ENCODE results near the gene SOHLH1.

The SOHLH1 gene

DNA sequence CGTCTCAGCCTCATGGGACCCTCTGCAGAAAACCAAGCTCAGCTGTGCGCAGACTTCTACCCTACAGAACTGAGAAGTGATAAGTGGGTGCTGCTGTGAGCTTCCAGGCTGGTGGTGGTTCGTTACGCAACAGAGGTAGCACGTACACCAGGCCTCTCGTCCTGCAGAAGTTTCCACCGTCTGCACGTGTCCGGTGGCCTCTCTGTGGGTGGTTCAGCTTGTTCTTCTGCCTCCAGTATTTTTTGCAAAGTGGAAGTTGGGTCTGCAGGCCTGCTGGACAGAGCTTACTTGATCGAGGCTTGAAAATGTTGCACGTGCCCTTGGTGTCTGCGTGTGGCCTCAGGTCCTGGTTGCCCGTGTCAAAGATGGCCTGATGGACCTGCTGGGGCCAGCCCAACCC is 30.2 kb upstream of the SOHLH1 start:
- no peak for DNase-seq

DNA sequence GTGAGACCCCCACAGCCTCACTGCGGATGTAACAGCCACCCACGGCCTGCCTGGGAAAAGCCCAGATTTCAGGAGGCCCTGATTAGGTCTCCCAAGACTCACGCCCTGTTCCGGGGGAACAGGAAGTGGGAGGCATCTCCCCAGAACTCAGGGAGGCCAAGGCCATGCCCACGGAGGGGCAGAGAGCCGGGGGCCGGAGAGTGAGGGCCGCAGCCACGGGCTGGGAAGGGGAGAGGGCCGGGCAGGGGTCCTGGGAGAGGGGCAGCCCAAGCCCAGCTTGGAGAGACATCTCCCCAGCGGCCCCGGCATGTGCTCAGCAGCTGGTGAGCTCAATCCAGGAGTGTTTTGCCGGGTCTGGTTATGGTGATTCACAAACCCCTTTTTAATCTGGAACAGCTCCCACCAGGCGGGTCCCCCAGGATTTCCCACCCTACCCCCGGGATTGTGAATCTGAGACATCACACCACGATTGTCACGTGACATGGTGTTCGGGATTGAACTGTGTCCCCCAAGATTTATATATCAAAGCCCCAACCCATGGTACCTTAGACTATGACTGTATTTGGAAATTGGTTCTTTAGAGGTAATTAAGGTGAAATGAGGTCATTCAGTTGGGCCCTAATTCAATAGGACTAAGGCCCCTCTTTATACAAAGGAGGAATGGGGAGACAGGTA is 29.3 kb upstream of the SOHLH1 start:
- DNase-seq = no peak

DNA sequence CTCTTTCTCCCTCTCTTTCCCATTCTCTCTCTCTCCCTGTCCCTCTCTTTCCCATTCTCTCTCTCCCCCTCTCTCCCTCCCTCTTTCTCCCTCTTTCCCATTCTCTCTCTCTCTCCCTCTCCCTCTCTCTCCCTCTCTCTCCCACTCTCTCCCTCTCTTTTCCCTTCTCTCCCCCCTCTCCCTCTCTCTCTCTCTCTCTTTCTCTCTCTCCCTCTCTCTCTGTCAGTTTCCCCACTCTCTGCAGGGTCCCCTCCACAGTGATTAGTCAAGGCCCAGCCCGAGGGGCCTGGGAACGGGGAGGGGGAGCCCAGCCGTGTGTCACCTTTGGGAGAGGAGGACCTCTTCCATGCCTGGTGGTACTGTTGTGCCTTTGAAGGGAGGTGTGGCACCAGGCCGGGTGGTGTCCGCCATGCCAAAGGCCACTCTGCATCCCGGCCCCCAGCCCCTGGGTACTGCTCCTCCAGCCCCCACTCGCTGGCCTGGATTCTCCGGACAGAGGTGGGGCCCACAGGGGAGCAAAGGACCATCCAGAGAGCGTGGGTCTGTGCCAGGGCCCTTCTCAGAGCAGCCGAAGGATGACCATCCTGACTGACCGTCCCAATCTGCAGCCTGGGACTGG is 28.1 kb upstream of the SOHLH1 start:
- DNase-seq = no peak

DNA sequence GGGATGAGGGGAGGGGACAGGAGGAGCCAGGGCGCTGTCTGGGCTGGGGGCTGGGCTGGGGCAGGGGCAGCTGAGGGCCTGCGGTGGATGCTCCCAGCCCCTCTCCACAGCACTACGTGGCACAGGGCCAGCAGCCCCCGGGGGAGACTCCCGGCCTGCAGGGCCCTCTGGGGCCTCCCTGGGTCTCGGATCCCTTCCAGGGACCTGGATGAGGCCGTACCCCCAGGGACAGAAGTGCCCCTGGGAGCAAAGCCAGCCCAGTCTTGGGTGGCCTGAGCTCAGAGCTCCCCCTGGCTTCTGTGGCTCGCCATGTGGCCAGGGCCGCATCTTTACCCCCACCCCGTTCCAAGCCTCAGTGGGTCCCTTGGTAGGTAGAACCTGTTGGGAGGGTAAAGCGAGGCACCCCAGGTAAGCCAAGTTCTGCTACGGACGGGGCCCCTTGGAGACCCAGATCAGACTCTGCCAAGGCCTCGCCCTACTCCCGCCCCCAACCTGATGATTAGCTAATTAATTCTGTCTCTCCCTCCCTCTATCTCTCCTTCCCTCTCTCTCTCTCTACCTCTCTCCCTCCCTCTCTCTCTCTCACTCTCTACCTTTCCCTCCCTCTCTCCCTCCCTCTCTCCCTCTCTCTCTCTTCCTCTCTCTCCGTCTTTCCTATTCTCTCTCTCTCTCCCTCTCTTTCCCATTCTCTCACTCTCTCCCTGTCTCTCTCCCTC is 27.0 kb upstream of the SOHLH1 start:
- no peak for DNase-seq

DNA sequence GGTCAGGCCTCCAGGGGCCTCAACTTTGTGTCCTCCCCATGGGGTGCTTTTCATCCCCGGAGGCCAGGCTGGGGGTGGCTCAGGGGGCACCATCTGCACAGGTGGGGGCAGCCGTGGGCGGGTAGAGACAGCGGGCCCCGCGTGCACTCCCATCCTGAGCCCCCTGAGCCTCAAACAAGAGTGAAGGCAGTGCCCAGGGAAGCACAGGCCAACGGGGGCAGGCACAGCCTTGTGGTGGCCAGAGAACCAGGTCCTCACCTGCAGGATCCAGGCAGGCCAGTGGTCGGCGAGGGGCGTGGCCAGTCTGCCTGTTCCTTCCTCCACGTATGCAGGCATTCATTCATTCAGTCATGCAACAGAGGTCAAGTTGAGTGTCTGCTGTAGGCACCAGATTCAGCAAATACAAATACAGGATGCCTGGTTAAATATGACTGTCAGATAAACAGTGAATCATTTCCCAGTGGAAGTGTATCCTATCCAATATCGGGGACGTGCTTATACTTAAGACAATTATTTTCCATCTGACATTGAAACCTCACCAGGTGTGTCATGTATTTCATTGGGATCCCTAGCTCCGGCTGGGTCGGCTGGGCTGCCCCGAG is 25.0 kb upstream of the SOHLH1 start:
- no peak for DNase-seq

DNA sequence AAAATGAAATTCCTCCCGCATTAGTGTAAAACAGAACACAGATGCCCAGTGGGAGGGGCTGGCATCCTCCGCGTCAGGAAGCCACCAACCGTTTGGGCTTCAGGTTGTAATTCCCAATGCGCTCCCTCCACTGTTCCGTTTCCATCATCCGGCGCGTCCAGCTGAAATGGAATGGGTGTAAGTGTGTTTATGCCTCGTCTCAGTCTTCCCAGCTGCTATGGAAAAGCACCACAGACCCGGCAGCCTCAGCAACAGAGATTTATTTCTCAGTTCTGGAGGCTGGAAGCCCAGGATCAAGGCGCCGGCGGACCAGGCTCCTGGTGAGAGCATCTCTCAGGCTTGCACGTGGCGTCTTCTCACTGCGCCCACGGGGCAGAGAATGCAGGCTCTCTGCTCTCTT is 23.1 kb upstream of the SOHLH1 start:
- DNase-seq = no peak

DNA sequence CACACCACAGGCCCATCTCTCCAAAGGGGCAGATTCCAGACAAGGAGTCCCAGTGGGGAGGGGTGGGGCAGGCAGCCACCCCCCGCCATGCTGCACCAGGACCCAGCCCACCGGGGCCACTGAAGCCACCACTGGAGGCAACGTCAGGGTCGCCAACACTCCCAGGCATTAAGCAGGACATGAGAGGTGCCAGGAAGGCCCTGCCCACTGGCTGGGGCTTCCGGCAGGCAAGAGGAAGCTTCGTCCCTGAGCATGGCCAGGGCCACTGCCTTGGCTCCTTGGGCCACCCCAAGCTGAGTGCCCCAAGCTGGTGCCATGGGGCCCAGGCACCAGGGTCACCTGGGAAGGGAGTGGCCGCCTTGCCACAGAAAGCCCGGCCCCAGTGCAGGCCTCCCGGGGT is 20.2 kb upstream of the SOHLH1 start:
- no peak for DNase-seq

DNA sequence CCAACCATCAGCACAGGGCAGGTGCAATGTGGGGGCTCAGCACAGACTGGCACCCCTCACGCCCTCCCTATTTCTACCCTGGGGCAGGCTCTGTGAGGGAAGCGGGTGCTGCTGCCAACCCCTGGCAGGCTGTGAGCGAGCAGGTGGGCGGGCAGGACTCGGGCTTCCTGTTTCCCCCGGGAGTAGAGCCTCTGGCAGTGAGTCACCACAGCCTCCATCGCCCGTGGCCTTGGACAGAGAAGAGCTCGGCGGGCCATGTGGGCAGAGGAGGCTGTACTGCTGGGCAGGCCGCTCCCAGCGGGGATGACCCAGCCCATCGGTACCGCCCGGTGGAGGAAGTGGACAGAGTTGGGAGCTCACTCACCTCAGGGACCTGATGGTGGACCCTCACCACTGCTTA is 19.3 kb upstream of the SOHLH1 start:
- DNase-seq = no peak

DNA sequence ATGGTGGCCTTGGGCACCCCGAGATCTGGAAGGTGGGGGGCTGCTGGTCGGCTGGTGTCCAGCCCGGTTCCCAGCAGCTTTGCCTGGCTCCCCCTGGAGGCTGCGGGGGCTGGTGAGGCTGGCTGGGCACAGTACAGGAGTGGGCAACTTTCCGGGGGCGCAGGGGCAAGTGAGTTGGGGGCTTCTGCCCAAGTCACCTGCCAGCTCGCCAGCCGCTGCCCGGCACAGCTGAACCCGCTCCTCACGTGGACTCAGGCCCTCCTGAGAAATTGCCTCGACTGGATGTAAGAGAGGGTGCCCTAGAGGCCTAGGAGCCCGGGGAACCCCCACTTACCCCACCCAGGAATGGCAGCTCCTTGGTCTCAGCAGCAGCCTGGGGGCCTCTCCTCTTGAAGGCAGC is 18.1 kb upstream of the SOHLH1 start:
- DNase-seq = no peak

DNA sequence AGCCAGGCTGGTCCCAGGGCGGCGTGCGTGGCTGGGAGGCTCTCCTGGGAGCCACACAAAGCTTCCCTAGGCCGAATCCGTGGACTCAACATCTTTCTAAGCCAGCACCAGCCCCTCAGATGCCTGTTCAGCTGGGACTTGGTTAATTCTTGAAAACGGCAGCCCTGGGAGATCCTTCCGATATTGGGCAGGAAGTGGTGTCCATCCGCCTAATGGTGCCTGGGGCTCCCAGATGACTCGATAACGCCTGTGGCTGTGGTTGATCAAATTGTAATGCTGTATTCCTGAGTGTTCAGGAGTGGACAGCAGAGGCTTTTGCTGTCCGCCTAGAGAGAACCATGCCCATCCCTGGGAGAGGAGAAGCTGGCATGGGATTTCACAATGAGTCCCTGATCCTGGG is 16.8 kb upstream of the SOHLH1 start:
- DNase-seq = no peak

DNA sequence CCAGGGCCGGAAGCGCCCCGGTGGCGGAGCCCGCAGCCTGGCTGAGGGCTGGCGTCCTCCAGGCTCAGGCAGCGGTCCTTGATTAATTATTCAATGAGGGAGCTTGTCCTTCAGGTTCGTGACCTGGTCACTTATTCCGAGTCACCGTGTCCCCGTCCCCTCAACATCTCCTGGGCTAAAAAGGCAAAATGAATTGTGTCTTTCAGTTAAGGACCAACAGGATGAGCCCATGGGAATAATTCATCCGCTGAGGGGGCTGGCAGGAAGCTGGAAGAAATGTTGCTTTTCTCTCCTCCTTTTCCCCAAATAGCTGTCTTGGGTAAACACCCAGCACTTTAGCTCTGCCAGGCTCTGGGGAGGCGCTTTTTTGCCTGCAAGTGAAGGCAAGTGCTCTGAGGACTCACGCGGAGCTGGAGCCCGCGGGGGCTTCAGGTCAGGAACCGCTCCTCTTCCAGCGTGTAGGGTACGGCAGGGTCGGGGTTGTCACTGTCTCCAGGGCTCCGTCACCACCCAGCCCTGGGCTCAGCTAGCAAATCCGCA is 15.8 kb upstream of the SOHLH1 start:
- DNase-seq = no peak

DNA sequence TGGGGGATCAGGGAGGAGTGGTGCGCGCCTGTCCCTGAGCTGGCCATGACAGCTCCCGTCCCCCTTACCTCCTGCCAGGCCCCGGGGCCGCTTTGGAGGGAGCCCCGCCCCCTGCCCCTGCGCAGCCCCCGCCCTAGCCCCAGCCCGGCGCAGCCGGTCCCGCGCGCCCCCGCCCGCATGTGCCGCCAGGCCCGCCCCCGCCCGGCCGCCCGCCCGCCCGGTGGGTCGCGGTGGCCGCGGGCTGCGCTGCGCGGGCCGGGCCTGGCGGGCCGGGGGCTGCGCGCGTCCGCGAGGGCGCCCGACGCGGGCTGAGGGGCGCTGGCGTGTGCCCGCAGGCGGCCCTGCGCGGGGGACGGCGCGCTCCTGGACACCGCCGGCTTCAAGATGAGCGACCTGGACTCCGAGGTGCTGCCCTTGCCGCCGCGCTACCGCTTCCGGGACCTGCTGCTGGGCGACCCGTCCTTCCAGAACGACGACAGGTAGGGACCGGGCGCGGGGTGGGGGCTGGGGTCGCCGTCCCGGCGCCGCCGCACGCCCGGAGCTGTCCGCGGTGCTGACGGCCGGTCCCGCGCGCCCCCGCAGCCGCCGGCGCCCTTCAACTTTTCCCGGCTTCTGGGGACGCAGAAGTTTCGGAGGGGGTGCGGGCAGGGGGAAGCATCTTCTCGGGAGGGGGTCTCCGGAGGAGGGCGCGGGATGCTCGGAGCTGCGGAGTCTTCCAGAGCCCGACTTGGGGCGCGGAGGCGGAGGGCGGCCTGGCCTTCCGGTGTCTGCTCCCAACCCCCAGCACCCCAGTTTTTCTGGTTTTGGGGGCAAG is 15.2 kb upstream of the SOHLH1 start:
- DNase-seq = no peak

DNA sequence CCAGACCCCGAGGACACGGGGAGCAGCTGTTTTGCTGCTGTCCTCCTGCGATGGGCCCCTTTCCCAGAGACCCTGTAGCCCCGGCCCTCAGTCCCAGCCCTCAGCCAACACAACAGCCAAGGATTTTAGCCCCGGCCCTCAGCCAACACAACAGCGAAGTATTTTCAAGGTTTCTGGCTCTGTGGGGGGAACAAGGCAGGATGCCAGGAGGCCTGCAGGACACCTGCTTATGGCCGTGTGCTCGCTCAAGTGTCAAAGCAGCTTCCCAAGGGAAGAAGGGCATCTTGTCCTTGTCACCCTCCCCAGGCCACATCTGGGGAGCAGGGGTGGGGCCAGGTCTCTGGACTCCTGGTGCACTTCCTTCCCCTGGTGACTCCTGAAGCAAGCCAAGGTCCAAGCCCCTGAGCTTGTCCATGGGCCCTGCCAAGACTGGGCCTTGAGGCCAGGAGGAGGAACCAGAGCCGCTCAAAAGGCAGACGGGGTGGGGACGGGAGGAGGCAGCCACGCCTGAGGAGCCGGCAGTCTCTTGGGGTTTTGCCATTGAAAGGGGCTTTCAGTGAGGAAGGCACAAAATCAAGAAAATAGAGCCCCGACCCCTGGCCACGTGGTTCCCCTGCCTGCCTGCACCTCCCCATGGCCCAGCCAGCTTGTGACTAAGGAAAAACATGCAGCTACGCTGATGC is 13.5 kb upstream of the SOHLH1 start:
- DNase-seq = no peak

DNA sequence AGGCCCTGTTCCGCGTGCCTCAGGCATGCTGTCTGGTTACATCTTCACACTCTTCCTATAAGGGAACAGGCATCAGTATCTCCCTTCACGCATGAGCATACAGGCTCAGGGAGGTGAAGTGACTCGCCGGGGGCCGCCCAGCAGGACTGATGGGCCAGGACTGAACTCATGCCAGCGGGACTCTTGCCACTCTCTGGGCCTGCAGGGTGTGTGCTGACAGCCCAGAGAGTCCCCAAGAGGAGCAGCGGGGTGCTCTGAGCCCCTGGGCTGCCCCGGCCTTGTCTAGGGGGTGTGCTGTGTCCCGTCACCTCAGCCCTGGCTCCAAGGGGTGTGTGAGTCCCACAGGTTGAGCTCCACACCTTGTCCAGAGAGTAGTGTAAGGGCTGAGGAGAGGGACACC is 12.6 kb upstream of the SOHLH1 start:
- no peak for DNase-seq

DNA sequence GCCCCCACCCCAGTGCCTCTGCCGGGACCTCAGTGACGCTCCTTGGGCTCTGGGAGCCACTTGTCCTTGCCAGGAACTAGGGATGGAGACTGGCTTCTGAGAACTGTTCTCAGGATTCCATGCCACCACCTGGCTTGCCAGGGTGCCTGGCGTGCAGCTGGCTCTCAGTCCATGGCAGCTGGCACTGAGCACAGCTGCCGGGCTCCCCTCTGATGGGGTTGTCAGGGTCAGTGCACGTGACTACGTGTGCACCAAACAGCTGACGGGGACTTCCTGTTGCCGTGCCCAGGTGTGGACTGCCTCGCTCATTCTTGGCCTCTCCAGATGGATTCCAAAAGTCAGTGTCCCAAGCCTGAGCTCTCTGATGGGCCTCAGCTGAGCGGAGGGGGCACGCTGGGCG is 12.1 kb upstream of the SOHLH1 start:
- no peak for DNase-seq

DNA sequence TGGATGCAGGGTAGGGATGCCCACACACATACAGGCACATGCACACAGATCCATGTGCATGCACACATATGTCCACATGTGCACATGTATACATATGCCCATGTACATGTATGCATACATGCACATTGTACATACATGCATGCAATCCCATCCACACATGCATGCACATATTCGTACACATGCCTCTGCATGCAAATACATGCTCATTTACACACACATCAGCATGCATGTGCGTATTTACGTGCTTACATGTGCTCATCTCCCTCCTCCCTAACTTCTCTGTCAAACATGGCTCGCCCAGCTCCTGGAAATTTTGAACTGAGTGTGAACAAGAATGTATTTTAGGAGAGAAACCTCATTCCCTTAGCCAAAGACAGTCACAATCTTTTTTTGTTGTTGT is 8.9 kb upstream of the SOHLH1 start:
- no peak for DNase-seq

DNA sequence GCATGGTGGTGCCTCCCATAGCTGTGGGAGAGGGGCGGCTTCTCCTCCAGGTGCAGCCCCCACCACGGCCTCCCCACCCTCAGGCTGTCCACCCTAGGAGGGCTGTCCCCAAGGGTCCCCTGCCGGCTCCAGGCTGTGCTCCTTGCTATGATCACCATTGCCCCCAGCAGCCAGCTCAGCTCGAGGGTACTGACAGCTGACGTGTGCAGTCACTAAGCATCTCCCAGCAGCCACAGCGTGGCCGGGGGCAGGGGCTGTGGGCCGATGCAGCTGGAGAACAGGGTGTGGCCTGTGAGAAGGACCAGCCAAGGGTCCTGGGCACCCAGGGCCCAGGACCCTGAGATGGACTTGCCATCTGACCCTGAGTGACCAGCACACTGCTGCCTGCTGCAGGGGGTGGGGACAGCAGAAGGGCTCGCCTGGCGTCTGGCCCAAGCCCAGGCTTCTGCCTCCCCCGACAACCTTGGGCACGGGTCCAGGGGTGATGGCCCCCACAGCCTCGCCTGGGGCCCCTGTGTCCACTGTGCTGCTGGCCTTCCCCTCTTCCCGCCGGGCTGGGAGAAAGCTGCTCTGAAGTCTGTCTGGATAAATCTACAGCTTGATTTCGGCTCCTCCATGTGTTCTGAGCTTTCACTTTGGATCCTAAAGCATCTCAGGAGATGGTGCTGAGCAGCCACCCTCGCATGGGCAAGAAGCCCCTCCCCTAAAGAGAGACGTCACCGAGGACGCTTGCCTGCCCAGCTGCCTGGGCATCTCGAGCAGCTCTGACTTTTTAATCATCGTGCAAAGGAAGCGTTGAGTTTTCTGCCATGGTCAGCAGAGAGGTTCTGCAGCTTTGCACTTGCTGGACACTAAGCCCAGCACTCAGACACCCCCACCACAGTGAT is 8.2 kb upstream of the SOHLH1 start:
- DNase-seq = no peak

DNA sequence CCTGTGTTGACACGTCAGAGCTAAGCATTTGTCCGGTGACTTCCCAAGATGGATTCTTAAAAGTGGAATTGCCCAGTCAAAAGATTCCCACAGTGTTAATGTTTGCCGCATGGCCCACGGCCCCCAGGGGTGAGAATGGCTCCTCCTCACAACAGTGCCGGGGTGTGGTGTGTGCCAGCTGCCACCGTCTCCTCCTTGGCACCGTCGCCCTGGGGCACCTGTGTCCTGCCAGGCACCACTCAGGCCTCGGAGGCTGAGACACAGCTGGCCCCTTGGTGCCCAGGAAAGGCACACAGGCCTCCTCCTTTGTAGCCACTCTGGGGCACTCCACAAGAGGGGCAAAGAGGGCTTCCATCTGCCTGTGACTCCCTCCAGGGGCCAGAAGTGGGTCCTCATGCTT is 7.0 kb upstream of the SOHLH1 start:
- no peak for DNase-seq

DNA sequence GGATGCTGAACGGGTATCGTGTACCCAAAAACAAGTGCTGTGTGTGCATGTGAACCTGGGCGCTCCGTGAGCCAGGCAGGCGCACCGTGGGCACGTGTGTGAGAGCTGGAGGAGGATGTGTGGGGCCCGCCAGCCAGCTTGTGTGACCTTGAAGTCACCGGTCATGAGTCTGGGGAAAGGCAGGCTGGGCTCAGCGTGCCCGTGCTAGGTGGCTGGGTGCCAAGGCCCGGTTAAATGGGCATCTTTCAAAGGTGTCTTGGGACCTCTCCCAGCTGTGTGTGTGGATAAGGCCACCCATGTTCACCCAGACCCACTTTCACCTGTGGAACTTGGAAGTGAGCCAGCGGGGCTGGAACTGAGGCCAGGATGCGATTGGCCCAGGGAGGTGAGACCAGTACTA is 6.1 kb upstream of the SOHLH1 start:
- DNase-seq = no peak

DNA sequence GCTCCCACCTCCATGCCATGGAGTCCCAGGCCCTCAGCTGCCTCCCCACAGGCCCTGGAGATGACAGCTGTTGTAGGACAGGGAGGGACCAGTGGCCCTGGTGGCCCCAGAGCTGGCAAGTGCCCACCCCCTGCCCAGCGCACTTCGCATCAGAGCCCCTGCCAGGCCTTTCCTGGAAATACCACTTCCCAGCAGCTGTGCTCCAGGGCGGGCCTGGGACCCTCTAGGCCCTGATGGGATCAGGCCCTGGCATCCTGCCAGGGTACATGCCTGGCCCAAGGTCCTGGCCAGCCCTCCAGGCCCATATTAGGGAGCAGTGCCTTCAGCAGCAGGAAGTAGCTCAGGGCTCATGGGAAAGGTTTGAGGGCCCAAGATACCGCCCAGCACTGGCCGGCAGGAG is 5.2 kb upstream of the SOHLH1 start:
- DNase-seq = no peak

DNA sequence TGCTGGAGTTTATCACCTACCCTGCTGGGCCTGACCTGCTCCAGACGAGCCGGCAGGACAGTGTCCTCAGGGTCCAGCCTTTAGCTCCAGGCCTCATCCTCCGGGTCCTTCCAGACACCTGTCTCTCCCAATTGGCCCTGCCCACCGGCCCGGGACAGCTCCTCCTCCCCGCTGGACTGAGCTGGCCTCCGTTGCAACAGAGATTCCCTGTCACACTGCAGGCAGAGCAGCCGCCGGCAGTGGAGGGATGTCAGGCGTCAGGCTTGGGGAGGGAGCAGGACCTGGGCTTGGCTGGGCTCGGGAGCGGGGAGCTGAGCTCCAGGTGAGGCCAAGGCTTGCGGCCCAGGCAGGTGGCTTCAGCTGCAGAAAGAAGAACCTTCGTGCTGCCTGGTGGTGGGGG is 4.4 kb upstream of the SOHLH1 start:
- no peak for DNase-seq

Data from NCI-H510A treated with DMSO at 0.1 percent for 48 hours (cell line).